ENCODE data around the gene PRMT7. TPM values are rescaled to one million over a fixed set of nuclear protein-coding genes. Genes with fewer than 3 reads are reported as not detected.

Gene PRMT7
- total and polyA plus RNA-seq, 2 of the 8 experiments (the other 6 are each of a cell fraction or from before 2014, with no cell fraction given), result 48.2 to 49.3 TPM

DNA sequence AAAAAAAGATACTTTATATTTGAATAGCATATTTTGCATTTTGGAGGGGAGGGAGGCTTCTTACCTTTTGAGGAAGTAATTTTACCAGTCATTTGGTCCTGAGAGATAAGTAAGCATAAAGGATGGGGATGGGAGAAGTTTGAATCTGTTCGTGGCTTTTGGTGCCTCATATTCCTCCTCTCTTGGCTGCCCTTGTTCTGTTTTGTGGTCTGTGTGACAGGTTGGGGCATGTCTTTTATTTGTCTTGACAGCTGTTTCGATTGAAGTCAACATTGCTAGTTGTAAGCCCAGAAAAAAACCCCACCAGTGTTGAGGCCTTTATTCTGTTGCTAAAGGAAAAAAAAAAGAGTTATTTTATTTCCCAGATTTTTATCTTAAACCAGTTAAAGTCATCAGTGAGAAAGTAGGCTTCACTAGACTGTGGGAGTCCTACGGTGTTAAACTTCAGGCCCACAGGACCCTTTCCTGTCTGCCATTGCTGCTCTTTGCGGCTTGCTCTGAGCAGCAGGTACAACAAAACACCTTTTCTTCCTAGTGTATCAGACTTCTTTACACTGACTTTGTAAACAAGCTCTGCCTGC lies 35.1 kb upstream of the PRMT7 start:
- POLR2A ChIA-PET (ENCODE audit: partially characterized antibody), result interaction anchor here (0.9 to 1.4 kb wide), 3 partner anchors 21 to 44 kb away, joined by 3 to 4 read pairs (median 3); no protein-coding TSS in a partner anchor
- no peak overlapping the region for H3K4ac ChIP-seq (replicated peaks; ENCODE audit: insufficient read length, low read depth, low read length)
- no peak overlapping the region for H3K9ac ChIP-seq (replicated peaks in 1 of 4; ENCODE audit: extremely low read depth in 1 of 4, low read depth in 3 of 4, low read length in 3 of 4)
- no peak overlapping the region for H3K14ac ChIP-seq (ENCODE audit: insufficient read length)
- H3K27me3 ChIP-seq (replicated peaks in 1 of 4; ENCODE audit: control insufficient read depth in 3 of 4, extremely low read depth in 1 of 4, insufficient read depth in 3 of 4, low read length in 3 of 4), result no peaks in the 10 kb centered on the region
- no peak for FAIRE-seq
- H3K4me1 ChIP-seq (replicated peaks in 1 of 4; ENCODE audit: control insufficient read depth in 3 of 4, insufficient read depth in 4 of 4, low read length in 3 of 4), result no peaks in the 10 kb centered on the region
- no peak overlapping the region for H2BK5ac ChIP-seq (ENCODE audit: low read depth, low read length)
- H3K27ac ChIP-seq (ENCODE audit: low read depth, low read length), result no peak overlapping the region
- peaks cover 5% of the 10 kb centered on the region; the same call in 1 of the 2 replicates for H3K79me1 ChIP-seq (ENCODE audit: low read depth, low read length)
- no peak overlapping the region for H2AFZ ChIP-seq (ENCODE audit: low read length)
- no peaks in the 10 kb centered on the region for H3K9me3 ChIP-seq (ENCODE audit: insufficient read depth in 2 of 2, low read depth in 1 of 2, low read length in 1 of 2)
- H3K23ac ChIP-seq (ENCODE audit: insufficient read length), result no peak overlapping the region
- no peak overlapping the region for H3K56ac ChIP-seq (replicated peaks; ENCODE audit: insufficient read length, low read depth, low read length)
- H4K8ac ChIP-seq (ENCODE audit: extremely low read depth, insufficient read depth, low read length), result no peak overlapping the region
- H4K20me1 ChIP-seq (replicated peaks in 1 of 2; ENCODE audit: control insufficient read depth in 1 of 2, insufficient read depth in 2 of 2, low read length in 2 of 2), result no peaks in the 10 kb centered on the region
- no peak overlapping the region for H3K18ac ChIP-seq (ENCODE audit: extremely low read depth, low read length)
- no peak overlapping the region for H4K5ac ChIP-seq (ENCODE audit: insufficient read length, low read depth, low read length)
- H2BK120ac ChIP-seq (replicated peaks; ENCODE audit: low read depth, low read length), result no peak overlapping the region
- H3K4me3 ChIP-seq (ENCODE audit: extremely low read depth in 1 of 4, insufficient read depth in 2 of 4, low read depth in 3 of 4, low read length in 4 of 4), result no peak overlapping the region
- H2AK5ac ChIP-seq (ENCODE audit: low read depth, low read length), result no peak overlapping the region
- WGBS, 2 experiments (ENCODE audit: extremely low coverage in 1 of 2, insufficient coverage in 1 of 2, insufficient read length in 1 of 2, insufficient replicate concordance in 2 of 2, low coverage in 1 of 2, low lambda C conversion rate in 2 of 2, missing lambda C conversion rate in 1 of 2), result 90% methylated on average over 4 of the region's 4 CpGs; no CpG with 5 or more reads in 1 of the 2 experiments
- H3K4me2 ChIP-seq (ENCODE audit: insufficient read depth in 1 of 2, low read depth in 2 of 2, low read length in 2 of 2), result no peak overlapping the region
- no peak overlapping the region for H4K91ac ChIP-seq (replicated peaks; ENCODE audit: insufficient read length, low read length)
- no peak overlapping the region for H2BK15ac ChIP-seq (ENCODE audit: low read length)
- no peaks in the 10 kb centered on the region for H3K23me2 ChIP-seq (ENCODE audit: low read depth, low read length)
- no peak overlapping the region for H2BK12ac ChIP-seq (ENCODE audit: low read depth, low read length)
- no peak for DNase-seq (ENCODE audit: low read depth in 1 of 2, low spot score in 2 of 2)
- H2BK20ac ChIP-seq (ENCODE audit: low read length), result no peak overlapping the region
- peaks cover 0 to 2% (median 0%) of the 10 kb centered on the region in 4 experiments; a peak in 2 of 8 replicates for H3K36me3 ChIP-seq (ENCODE audit: control insufficient read depth in 2 of 4, insufficient read depth in 4 of 4, low read length in 3 of 4)
- CTCF ChIA-PET (ENCODE audit: partially characterized antibody), result interaction anchor here (1.1 to 8.5 kb wide), 6 partner anchors 10 to 35 kb away, joined by 3 to 63 read pairs (median 5); partner anchors contain the start of gene SLC7A6
- H3K79me2 ChIP-seq (ENCODE audit: control insufficient read depth in 1 of 2, insufficient read depth in 2 of 2, low read length in 2 of 2), result 0 out of 4 replicates have a peak, but pooled peaks cover 0 to under 1% of the 10 kb centered on the region in 2 experiments
- TF ChIP-seq POLR2A (IDR thresholded peaks at IDR 0.05; ENCODE audit: control extremely low read depth in 1 of 2, low read depth in 2 of 2, low read length in 2 of 2), result no peak
- no peak for TF ChIP-seq TAF1 (IDR thresholded peaks at IDR 0.05; ENCODE audit: low read depth, low read length)
